AG09309 (cell line): ENCODE measurements around the gene MKNK2.

Experiments
- DNase-seq: peaks from one replicate; pipeline ENCODE4 v3.0.0-alpha.2; 2010; ENCODE audit warnings: low read depth
- H3K4me3 ChIP-seq: 2 replicates; pipeline ENCODE4 v1.5.1; 2011; ENCODE audit warnings: mild to moderate bottlenecking, low read depth, low read length, moderate library complexity; ENCODE audit not compliant: control insufficient read depth
- CTCF ChIP-seq: IDR thresholded peaks from 2 replicates; pipeline ENCODE4 v1.5.1; 2011; ENCODE audit warnings: mild to moderate bottlenecking, low read depth, low read length, inconsistent platforms; ENCODE audit not compliant: insufficient read depth, control insufficient read depth; ENCODE audit errors: missing control alignments

The MKNK2 gene

GRCh38 chr19:2079076-2079864 lies 28.2 kb upstream of the MKNK2 start:
- DNase-seq: no peak
- no peak overlapping the region for H3K4me3 ChIP-seq
- TF ChIP-seq CTCF: no peak

- TF ChIP-seq CTCF: no peak
- H3K4me3 ChIP-seq: no peak overlapping the region
- DNase-seq: no peak
These were observed 27.0 kb upstream of the MKNK2 start for GRCh38 chr19:2077833-2078619.

DNA sequence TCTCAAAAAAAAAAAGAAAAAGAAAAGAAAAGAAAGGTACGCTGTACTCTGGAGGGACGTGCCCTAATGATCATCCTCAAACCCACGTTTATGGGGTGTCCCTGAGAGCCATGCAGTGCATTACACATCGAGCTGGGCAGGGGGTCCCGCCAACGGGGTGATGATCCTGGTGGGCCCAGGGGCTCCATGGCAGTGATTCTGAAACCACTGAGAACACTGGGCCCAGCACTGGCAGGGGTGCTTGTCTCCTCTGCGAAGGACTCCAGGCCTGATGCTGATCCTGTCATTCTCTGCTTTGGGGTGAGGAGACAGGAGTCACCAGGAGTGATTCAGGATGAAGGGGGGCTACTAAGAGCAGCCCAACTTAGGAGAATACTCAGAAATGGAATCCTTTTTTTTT lies 26.4 kb upstream of the MKNK2 start:
- no peak overlapping the region for H3K4me3 ChIP-seq
- no peak for DNase-seq
- TF ChIP-seq CTCF: no peak

GRCh38 chr19:2076526-2076944 lies 25.5 kb upstream of the MKNK2 start:
- no peak for DNase-seq
- no peak for TF ChIP-seq CTCF
- no peak overlapping the region for H3K4me3 ChIP-seq

GRCh38 chr19:2072757-2073551 lies 21.9 kb upstream of the MKNK2 start:
- TF ChIP-seq CTCF: no peak
- DNase-seq: no peak

DNA sequence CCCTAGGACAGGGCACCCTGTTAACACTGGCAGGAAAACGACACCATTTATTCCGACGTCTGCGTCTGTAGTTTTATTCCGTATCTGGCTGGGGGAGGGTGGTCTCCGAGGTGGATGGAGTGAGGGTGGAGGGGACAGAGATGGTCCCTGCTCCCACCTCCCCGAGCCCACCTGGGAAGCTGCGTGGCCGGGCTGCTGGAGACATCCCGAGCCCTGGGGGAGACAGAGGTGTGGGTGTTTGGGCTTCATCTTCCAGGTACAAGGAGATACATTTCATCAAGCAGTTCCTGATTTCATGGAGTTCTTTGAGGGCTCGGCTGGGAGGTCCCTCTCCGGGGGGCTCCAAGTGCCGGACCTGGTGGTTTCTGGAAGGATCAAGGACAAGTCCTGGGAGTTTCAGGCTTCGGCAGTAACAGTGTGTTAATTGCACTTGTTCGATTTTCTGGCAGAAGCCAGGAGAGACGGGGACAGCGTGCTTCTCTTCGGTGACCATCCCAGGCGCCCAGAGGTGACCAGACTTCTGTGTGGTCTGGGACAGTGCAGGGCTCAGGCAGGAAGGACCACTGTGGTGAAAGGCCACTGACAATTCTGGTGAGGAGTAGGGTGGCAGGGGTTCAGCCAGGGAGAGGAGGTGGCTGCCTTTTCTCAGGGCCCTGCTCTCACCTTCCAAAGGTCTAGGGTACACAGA lies 20.1 kb upstream of the MKNK2 start:
- no peak for DNase-seq
- TF ChIP-seq CTCF: no peak
- no peak overlapping the region for H3K4me3 ChIP-seq

More at GRCh38 chr19:2072757-2073551, 21.9 kb upstream of the MKNK2 start:
- no peak overlapping the region for H3K4me3 ChIP-seq
